ENCODE data around the gene COL8A1.

DNA sequence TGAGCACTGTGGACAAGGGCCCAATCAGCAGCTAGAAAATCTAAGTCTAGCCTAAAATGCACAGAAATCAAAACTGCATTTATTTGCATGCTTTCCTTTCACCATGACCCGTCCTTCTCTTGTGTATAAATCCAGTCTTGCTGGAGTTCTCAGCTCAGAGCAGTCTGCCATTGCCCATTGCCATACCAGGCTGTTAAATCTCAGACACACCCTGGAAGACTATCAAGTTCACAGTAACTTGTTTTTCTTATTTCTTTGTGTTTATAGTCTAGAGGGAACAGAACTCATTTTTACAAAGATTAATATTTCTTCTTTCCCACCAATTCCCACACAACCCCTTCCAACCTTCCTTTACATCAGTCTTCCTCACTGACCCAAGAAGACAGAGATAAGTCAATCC is 85.9 kb downstream of the COL8A1 start:
- TF ChIP-seq, protein P1, sequence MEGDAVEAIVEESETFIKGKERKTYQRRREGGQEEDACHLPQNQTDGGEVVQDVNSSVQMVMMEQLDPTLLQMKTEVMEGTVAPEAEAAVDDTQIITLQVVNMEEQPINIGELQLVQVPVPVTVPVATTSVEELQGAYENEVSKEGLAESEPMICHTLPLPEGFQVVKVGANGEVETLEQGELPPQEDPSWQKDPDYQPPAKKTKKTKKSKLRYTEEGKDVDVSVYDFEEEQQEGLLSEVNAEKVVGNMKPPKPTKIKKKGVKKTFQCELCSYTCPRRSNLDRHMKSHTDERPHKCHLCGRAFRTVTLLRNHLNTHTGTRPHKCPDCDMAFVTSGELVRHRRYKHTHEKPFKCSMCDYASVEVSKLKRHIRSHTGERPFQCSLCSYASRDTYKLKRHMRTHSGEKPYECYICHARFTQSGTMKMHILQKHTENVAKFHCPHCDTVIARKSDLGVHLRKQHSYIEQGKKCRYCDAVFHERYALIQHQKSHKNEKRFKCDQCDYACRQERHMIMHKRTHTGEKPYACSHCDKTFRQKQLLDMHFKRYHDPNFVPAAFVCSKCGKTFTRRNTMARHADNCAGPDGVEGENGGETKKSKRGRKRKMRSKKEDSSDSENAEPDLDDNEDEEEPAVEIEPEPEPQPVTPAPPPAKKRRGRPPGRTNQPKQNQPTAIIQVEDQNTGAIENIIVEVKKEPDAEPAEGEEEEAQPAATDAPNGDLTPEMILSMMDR (IDR thresholded peaks at IDR 0.05; ENCODE audit: insufficient read depth, low read depth, low read length) = no peak
- TF ChIP-seq EZH2 (IDR thresholded peaks at IDR 0.05; ENCODE audit: insufficient read depth, low read length) = no peak
